C1 segment of cervical spinal cord (tissue), 14 donors: ENCODE data around the gene POMGNT2.
"Not testable (repeated sequence)": the region's sequence is repeated elsewhere in the genome, so short reads cannot be mapped to it uniquely, and the experiment has no call there.

Source experiments
- DNase-seq, 14 donors: peaks; one replicate each; lab custom pipeline; 2025; lab: John Stamatoyannopoulos, UW

Gene POMGNT2

GRCh38 chr3:43075904-43076661, 29.8 kb downstream of the POMGNT2 start:
- no peak for DNase-seq

GRCh38 chr3:43074901-43075689, 30.8 kb downstream of the POMGNT2 start:
- no peak for DNase-seq

DNA sequence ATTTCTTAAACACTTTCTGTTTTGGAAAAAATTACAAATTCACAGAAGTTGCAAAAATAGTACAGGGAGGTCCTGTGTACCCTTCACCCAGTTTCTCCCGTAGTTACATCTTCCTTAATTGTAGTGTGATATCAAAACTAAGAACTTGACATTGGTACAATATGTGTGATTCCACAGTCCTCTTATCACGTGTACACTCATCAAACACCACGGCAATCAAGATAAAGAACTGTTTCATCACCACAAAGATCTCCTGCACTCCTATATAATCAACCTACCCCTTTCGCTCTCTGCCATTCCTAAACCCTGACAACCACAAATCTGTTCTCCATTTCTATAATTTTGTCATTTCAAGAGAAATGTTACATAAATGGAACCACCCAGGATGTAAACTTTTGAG, 31.4 kb downstream of the POMGNT2 start:
- no peak for DNase-seq

GRCh38 chr3:43073836-43074220, 32.1 kb downstream of the POMGNT2 start:
- no peak for DNase-seq

DNA sequence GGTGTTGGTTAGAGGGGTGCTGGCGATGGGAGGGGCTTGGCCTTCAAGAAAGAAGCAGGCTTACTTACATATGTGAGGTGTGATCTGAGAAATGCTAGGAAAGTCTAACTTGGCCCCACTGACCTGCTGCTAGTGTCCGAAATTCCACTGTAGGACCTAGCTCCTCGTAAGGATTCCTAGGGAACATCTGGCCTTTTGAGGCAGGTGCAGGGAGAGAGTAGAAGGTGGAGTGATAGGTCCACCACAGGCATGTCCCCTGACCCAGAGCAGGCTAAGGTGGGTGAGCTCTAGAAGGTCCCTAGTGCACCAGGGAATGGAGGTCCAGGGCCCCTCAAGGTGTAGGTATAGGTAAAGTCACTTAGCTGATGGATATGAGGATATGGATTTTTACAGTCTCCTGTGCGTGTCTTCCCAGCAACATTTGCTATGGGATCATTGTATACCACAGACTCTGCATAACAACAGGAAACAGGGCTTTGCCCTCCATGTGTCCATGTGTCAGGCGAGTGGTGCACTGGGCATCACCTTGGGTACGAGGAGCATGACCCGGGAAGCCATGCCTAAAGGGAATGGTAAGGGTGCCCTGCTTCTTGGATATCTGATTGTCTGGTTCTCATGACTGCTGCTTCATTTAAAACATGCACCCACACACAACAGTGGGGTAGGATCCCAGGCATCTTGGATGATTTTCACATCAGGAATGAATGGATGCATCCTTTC, 32.6 kb downstream of the POMGNT2 start:
- DNase-seq: no peak

DNA sequence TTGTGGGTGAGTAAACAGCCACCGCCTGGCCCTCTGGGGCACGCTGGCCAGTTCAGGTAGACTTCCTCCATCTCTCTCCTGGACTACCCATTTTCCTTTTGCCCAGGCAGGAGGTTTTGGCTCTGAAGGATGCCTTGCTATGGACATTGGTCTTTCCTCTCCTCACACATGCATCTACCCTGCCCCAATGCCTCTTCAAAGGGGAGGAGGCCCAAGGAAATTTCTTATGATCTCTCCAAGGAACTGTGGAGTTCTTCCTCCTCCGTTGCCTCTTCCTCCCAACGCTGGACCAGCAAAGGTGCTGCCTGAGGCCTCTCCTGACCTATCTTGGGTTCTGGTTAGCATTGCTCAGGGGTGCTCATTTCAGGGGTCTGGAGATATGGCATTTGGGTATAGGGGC, 33.5 kb downstream of the POMGNT2 start:
- DNase-seq: no peak

DNA sequence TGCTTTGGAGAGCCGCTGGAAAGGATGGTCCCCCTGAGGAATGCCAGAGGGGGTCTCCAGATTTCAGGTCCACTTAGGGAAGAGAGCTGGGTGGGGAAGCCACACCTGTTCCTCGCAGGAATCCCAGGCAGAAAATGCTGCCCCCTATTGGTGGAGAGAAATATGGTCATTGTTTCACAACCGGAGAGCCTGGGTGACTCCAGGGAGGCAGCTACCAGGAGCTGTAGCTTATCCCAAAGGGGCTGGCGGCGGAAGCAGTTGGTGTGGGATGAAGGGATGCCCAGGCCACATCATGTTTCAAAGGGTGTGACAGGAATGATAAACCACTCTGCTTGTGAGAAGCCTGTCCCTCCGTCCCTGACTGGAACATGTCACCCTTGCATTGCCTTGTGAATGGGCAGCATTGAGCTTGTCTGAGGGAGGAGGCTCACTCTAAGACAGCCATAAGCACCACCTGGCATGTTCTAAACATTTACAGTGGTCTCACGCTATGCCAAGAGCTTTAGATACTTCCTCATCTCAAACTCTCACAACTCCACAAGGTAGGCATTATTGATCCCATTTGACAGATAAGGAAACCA, 34.5 kb downstream of the POMGNT2 start:
- DNase-seq: no peak

DNA sequence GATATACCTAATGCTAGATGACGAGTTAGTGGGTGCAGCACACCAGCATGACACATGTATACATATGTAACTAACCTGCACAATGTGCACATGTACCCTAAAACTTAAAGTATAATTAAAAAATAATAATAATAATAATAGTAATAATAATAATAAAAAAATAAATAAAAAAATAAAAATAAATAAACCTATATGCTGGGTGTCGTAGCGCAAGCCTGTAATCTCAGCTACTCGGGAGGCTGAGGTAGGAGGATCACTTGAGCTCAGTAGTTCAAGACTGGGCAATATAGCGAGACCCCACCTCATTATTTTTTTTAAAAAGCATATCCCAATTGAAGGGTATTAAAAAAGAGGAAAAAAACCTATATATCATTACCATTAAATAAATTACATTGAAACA, 35.2 kb downstream of the POMGNT2 start:
- not testable (repeated sequence) for DNase-seq

DNA sequence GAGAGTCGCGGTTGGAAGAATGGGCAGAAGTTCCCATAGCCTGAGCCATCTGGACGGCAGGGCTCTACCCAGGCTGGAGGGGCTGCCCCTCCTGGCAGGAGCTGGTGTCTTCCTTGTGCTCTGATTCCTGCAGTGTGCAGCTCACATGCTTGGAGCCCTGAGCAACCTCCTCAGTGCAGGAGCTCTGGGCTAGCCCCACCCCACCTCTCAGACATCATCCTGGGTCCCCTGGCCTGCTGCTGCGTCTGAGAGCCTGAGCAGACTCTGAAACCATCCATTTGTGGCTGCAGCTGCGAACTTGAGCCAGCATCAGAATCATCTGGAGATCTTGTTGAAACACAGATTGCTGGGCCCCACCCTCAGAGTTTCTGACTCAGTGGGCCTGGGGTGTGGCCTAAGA, 42.8 kb downstream of the POMGNT2 start:
- no peak for DNase-seq

- DNase-seq: no peak
These were observed 43.3 kb downstream of the POMGNT2 start for GRCh38 chr3:43062564-43063040.

- no peak for DNase-seq
These were observed 43.8 kb downstream of the POMGNT2 start for GRCh38 chr3:43062040-43062563.

DNA sequence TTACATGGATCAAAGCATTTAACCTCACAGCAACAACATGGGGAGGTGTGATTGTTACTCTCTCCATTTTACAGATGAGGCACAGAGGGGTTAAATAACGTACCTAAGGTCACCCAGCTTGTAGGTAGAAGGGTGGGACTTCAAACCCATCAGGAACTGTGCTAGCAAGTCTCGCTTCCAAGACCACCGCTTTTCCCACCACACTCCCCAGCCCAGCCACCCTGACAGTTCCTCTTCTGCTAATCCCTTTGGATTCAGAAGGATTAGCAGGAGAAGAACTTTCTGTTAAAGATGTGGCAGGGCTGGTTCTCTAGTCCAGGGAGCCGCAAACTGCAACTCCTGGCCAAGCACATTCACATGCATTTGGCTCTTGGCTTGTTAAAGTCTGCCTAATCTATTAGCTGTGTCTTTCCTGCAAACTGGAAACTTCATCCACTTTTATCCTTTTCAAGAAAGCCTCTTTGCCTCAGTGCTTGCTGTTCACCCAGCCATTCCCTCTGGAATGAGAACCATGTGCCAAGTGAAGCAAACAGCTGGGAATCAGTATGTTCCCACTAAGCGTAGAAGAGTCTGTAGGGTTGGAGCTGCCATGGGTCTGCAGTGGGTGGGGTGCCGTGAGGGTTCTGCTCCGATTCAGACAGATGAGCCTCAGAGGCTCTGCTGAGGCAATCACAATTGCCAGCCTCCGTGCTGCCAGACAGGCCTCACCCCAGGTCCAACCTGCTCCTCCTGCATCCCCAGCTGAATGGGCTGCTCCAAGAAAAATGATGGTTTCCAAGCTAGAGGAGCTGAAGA, 44.6 kb downstream of the POMGNT2 start:
- DNase-seq: no peak

- no peak for DNase-seq
These were observed 46.4 kb downstream of the POMGNT2 start for GRCh38 chr3:43059456-43059855.

- DNase-seq: peak in 2 of 14 donors; percentile 48 to 90
These were observed 49.8 kb downstream of the POMGNT2 start for GRCh38 chr3:43055806-43056770.

DNA sequence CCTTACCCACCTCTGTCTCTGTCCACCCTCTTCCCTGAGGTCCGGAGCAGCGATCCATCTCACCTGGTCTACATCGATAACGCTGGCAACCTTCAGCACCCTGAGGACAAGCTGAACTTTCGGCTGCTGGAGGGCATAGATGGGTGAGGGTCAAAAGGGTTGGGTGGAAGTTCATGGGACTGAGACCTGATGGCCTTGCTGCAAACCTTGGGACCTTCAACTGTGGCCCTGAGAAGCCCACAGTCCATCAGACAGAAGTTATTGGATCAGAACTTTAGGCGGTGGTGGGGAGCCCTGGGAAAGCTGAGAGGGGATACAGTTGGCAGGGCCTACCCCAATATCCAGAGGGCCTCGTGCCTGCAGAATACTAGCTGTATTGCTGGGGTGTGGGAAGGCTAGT, 50.5 kb downstream of the POMGNT2 start:
- no peak for DNase-seq

- peak in 1 of 14 donors; percentile 8 for DNase-seq
These were observed 51.1 kb downstream of the POMGNT2 start for GRCh38 chr3:43054754-43055153.

GRCh38 chr3:43053291-43053690, 52.6 kb downstream of the POMGNT2 start:
- no peak for DNase-seq

DNA sequence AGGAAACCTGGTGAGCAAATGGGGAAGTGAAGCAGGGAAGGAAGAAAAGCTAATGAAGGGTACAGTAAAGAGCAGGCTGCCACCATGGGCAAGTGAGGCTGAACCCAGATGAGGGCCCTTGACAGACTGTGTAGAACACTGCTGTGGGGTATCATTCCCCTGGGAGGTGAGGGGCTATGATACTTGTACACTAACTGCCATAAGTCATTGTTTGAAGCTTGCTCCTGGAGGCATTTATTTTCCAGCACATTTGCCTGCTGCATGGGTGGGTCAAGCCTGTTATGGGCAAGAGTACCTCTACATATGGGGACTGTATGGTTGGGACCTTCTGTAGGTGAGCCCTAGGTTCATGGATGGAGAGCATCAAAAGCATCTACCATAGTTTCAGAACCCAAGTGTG, 57.4 kb downstream of the POMGNT2 start:
- no peak for DNase-seq

DNA sequence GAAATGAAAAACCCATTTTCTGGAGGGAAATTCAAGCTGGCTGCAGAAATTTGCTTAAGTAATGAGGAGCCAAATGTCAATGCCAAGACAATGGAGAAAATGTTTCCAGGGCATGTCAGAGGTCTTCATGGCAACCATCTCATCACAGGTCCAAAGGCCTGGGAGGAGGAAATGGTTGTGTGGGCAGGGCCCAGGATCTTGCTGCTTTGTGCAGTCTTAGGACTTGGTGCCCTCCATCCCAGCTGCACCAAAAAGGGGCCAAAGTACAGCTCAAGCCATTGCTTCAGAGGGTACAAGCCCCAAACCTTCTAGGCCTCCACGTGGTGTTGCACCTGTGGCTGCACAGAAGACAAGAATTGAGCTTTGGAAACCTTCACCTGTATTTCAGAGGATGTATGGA, 59.3 kb downstream of the POMGNT2 start:
- no peak for DNase-seq

- not testable (repeated sequence) for DNase-seq
These were observed 60.8 kb downstream of the POMGNT2 start for GRCh38 chr3:43045079-43045478.
